ENCODE measurements around the gene STAM2. TPM values are rescaled to one million over a fixed set of nuclear protein-coding genes. Genes with fewer than 3 reads are reported as not detected.

STAM2 gene
- total and polyA plus RNA-seq, 11 donors: 4.7 to 36.1 (median 25.7) TPM

- no peaks in the 10 kb centered on the region for H3K27me3 ChIP-seq
- DNase-seq (no peak), ATAC-seq (no peak)
- H3K4me1 ChIP-seq: peaks cover 0 to 8% (median 0%) of the 10 kb centered on the region in 12 donors
- intact Hi-C loops (cut with DNase I): no loop called here
- no peak overlapping the region for H3K4me3 ChIP-seq
- no peak overlapping the region for H3K27ac ChIP-seq
- WGBS, 4 donors: 68 to 86% (median 76%) methylated on average over 1 of the region's 1 CpG
- TF ChIP-seq, protein P1, sequence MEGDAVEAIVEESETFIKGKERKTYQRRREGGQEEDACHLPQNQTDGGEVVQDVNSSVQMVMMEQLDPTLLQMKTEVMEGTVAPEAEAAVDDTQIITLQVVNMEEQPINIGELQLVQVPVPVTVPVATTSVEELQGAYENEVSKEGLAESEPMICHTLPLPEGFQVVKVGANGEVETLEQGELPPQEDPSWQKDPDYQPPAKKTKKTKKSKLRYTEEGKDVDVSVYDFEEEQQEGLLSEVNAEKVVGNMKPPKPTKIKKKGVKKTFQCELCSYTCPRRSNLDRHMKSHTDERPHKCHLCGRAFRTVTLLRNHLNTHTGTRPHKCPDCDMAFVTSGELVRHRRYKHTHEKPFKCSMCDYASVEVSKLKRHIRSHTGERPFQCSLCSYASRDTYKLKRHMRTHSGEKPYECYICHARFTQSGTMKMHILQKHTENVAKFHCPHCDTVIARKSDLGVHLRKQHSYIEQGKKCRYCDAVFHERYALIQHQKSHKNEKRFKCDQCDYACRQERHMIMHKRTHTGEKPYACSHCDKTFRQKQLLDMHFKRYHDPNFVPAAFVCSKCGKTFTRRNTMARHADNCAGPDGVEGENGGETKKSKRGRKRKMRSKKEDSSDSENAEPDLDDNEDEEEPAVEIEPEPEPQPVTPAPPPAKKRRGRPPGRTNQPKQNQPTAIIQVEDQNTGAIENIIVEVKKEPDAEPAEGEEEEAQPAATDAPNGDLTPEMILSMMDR (IDR thresholded peaks at IDR 0.05): no peak
- no peak for TF ChIP-seq POLR2A (IDR thresholded peaks at IDR 0.05)
- no peaks in the 10 kb centered on the region for H3K9me3 ChIP-seq
- peaks cover 0 to 40% (median 16%) of the 10 kb centered on the region in 9 donors for H3K36me3 ChIP-seq
Observed at GRCh38 chr2:152132306-152132705, 43.3 kb downstream of the STAM2 start.

DNA sequence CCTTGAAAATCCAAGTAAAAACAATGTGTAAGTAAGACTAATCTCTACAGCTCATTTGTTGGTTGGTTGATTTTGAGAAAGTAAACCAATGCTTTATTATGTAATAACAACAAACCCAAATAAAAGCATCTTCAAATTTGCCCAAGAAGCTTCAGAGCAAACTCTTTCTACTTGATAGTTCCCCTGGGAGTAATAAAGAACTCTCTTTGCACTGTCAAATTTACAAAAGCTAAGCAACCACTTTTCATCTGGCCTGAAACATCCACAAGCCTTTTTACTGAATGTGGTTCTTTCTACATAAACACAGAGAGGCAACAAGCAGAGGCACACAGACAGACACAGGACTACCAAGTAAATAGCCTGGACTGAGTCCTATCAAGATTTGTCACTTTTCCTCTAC lies 47.9 kb downstream of the STAM2 start:
- H3K36me3 ChIP-seq: peaks cover 0 to 77% (median 52%) of the 10 kb centered on the region in 9 donors

GRCh38 chr2:152126664-152127063 lies 48.9 kb downstream of the STAM2 start:
- H3K27ac ChIP-seq: no peak overlapping the region
- no peaks in the 10 kb centered on the region for H3K27me3 ChIP-seq
- H3K4me3 ChIP-seq: no peak overlapping the region
- intact Hi-C loops (cut with DNase I): no loop called here
- DNase-seq (no peak), ATAC-seq (no peak)
- 74 to 87% (median 86%) methylated on average over 4 of the region's 4 CpGs for WGBS, 4 donors
- no peaks in the 10 kb centered on the region for H3K4me1 ChIP-seq
- TF ChIP-seq, protein P1 (IDR thresholded peaks at IDR 0.05): no peak
- TF ChIP-seq POLR2A (IDR thresholded peaks at IDR 0.05): no peak
- no peaks in the 10 kb centered on the region for H3K9me3 ChIP-seq
- H3K36me3 ChIP-seq: peaks cover 0 to 77% (median 54%) of the 10 kb centered on the region in 9 donors

More for the DNA sequence above, 47.9 kb downstream of the STAM2 start:
- intact Hi-C loops (cut with DNase I): no loop called here
- H3K4me1 ChIP-seq: no peaks in the 10 kb centered on the region
- H3K9me3 ChIP-seq: no peaks in the 10 kb centered on the region
- no peak overlapping the region for H3K4me3 ChIP-seq
- no peaks in the 10 kb centered on the region for H3K27me3 ChIP-seq
- ATAC-seq (no peak), DNase-seq (no peak)
- no peak overlapping the region for H3K27ac ChIP-seq
- no peak for TF ChIP-seq POLR2A (IDR thresholded peaks at IDR 0.05)
- TF ChIP-seq, protein P1 (IDR thresholded peaks at IDR 0.05): no peak

DNA sequence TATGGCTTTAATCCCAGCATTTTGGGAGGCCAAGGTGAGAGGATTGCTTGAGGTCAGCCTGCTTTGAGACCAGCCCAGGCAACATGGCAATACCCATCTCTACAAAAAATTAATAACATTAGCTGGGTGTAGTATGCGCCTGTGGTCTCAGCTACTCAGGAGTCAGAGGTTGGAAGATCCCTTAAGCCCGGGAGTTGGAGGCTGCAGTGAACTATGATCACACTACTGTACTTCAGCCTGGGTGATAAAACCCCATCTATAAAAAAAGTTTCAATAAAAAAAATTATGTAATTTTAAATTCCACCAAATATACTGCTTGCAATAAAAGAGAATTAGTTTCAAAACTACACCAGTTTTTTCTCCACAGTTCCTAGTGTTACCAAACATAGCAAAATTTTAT lies 53.4 kb downstream of the STAM2 start:
- H3K36me3 ChIP-seq: peaks cover 0 to 84% (median 67%) of the 10 kb centered on the region in 9 donors
- ATAC-seq (no peak), DNase-seq (no peak)
- H3K4me3 ChIP-seq: no peak overlapping the region
- WGBS, 4 donors: 95 to 100% (median 98%) methylated on average over 2 of the region's 2 CpGs
- TF ChIP-seq, protein P1 (IDR thresholded peaks at IDR 0.05): no peak
- no peak for TF ChIP-seq POLR2A (IDR thresholded peaks at IDR 0.05)
- no peak overlapping the region for H3K27ac ChIP-seq
- intact Hi-C loops (cut with DNase I): loop anchor here in 1 of 10 donors (5.0 kb wide), 1 partner anchor 85 kb away; no protein-coding TSS in a partner anchor
- H3K4me1 ChIP-seq: no peaks in the 10 kb centered on the region
- no peaks in the 10 kb centered on the region for H3K9me3 ChIP-seq
- H3K27me3 ChIP-seq: no peaks in the 10 kb centered on the region
